Astrocyte (in vitro differentiated cells and primary cell): Measurements from ENCODE around the gene KCTD18. TPM values are rescaled to one million over a fixed set of nuclear protein-coding genes. Genes with fewer than 3 reads are reported as not detected.

Source experiments
- DNase-seq: peaks from one replicate; pipeline ENCODE4 v3.0.0-alpha.2; 2010; ENCODE audit warnings: low read depth
- FAIRE-seq: peaks from 2 replicates; lab custom pipeline; 2011; peaks lifted over from hg19 to GRCh38; lab: Jason Lieb, UNC
- H2AFZ ChIP-seq: 2 replicates; pipeline ENCODE4 v1.6.0; 2012; ENCODE audit warnings: low read depth, low read length, inconsistent platforms
- H3K27ac ChIP-seq: 2 replicates; pipeline ENCODE4 v1.5.1; 2011; ENCODE audit warnings: low read depth, low read length, inconsistent platforms
- H3K27me3 ChIP-seq: 2 replicates; pipeline ENCODE4 v1.6.0; 2011; ENCODE audit warnings: low read length, inconsistent platforms; ENCODE audit not compliant: insufficient read depth
- H3K36me3 ChIP-seq: 2 replicates; pipeline ENCODE4 v1.5.1; 2011; ENCODE audit warnings: low read length, inconsistent platforms; ENCODE audit not compliant: insufficient read depth
- H3K4me1 ChIP-seq: 2 replicates; pipeline ENCODE4 v1.5.1; 2011; ENCODE audit warnings: low read length, inconsistent platforms; ENCODE audit not compliant: insufficient read depth
- H3K4me2 ChIP-seq: 2 replicates; pipeline ENCODE4 v1.6.0; 2012; ENCODE audit warnings: low read length, inconsistent platforms
- H3K4me3 ChIP-seq: 2 replicates; pipeline ENCODE4 v1.5.1; 2011; ENCODE audit warnings: low read depth, mild to moderate bottlenecking, low read length, inconsistent platforms; ENCODE audit not compliant: insufficient read depth
- H3K79me2 ChIP-seq: 2 replicates; pipeline ENCODE4 v1.6.0; 2012; ENCODE audit warnings: mild to moderate bottlenecking, low read length, inconsistent platforms; ENCODE audit not compliant: insufficient read depth
- H3K9ac ChIP-seq: 2 replicates; pipeline ENCODE4 v1.6.0; 2012; ENCODE audit warnings: mild to moderate bottlenecking, low read length, inconsistent platforms
- H3K9me3 ChIP-seq: 2 replicates; pipeline ENCODE4 v1.5.1; 2012; ENCODE audit warnings: low read depth, mild to moderate bottlenecking, low read length, inconsistent platforms; ENCODE audit not compliant: insufficient read depth
- H4K20me1 ChIP-seq: 2 replicates; pipeline ENCODE4 v1.6.0; 2012; ENCODE audit warnings: low read length, inconsistent platforms; ENCODE audit not compliant: insufficient read depth
- H3K27ac Mint-ChIP-seq: one replicate; pipeline ENCODE4 v1.8.0; 2021; ENCODE audit warnings: mild to moderate bottlenecking, mixed read lengths; ENCODE audit not compliant: unreplicated experiment
- H3K27me3 Mint-ChIP-seq: one replicate; pipeline ENCODE4 v1.8.0; 2021; ENCODE audit warnings: low read depth, mixed read lengths; ENCODE audit not compliant: unreplicated experiment
- H3K36me3 Mint-ChIP-seq: one replicate; pipeline ENCODE4 v1.8.0; 2021; ENCODE audit warnings: low read depth, mixed read lengths; ENCODE audit not compliant: unreplicated experiment
- H3K4me1 Mint-ChIP-seq: one replicate; pipeline ENCODE4 v1.8.0; 2021; ENCODE audit warnings: low read depth, mixed read lengths; ENCODE audit not compliant: unreplicated experiment
- H3K4me3 Mint-ChIP-seq: one replicate; pipeline ENCODE4 v1.8.0; 2021; ENCODE audit warnings: mild to moderate bottlenecking, moderate library complexity, mixed read lengths; ENCODE audit not compliant: unreplicated experiment
- H3K9me3 Mint-ChIP-seq: one replicate; pipeline ENCODE4 v1.8.0; 2021; ENCODE audit warnings: mild to moderate bottlenecking, mixed read lengths; ENCODE audit not compliant: unreplicated experiment
- CTCF ChIP-seq: IDR thresholded peaks from 2 replicates; pipeline ENCODE4 v1.5.1; 2011; ENCODE audit warnings: low read depth, mild to moderate bottlenecking, inconsistent platforms, low read length, moderate library complexity; ENCODE audit not compliant: insufficient read depth
- EZH2 ChIP-seq: IDR thresholded peaks from 2 replicates; pipeline ENCODE4 v1.6.1; 2012; ENCODE audit warnings: mild to moderate bottlenecking, low read length, inconsistent platforms; ENCODE audit not compliant: insufficient read depth
- total RNA-seq: library from RNA; stranded (reverse); gene quantifications from 2 replicates; pipeline ENCODE4 v1.2.1, GENCODE V29; 2021

KCTD18 gene
- total RNA-seq, 1 donor from 2014 or later, result 8.2 TPM

- Mint-ChIP-seq H3K36me3 (peaks cover 18% of the 10 kb centered on the region), H3K9me3 (no peaks in the 10 kb centered on the region), H3K4me3 (no peak overlapping the region), H3K27ac (no peak overlapping the region), H3K4me1 (peaks cover 10% of the 10 kb centered on the region), H3K27me3 (no peaks in the 10 kb centered on the region)
- no peak overlapping the region for H2AFZ ChIP-seq
- no peak overlapping the region for H3K4me2 ChIP-seq
- H3K27ac ChIP-seq, result no peak overlapping the region
- no peaks in the 10 kb centered on the region for H3K9me3 ChIP-seq
- DNase-seq (no peak), FAIRE-seq (no peak)
- TF ChIP-seq CTCF (no peak), EZH2 (no peak)
- no peaks in the 10 kb centered on the region for H3K79me2 ChIP-seq
- H3K4me1 ChIP-seq, result peaks cover 16% of the 10 kb centered on the region
- no peaks in the 10 kb centered on the region for H4K20me1 ChIP-seq
- H3K4me3 ChIP-seq, result no peak overlapping the region
- no peak overlapping the region for H3K9ac ChIP-seq
- H3K36me3 ChIP-seq, result peaks cover 32% of the 10 kb centered on the region
- H3K27me3 ChIP-seq, result no peaks in the 10 kb centered on the region
These were observed 33.0 kb downstream of the KCTD18 start for GRCh38 chr2:200476836-200477235.

DNA sequence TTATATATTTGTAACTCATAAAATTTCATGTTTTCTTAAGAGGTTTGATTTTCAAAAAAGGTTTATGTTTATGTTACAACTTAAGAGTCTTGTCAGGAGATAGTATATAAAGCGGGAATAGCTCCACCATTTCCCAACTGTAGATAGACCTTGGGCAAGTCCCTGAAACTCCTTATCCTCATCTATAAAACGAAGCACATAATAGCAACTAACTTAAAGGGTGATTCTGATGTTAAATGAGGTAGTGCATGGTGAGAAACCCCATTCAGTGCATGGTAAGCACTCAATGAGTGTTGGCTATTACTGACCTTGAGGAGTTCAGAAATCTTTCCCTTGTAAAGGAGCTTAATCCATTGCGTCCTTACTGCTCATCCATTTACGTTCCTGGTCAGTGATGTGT, 34.1 kb downstream of the KCTD18 start:
- Mint-ChIP-seq H3K36me3 (peaks cover 23% of the 10 kb centered on the region), H3K27me3 (no peaks in the 10 kb centered on the region), H3K4me3 (no peak overlapping the region), H3K4me1 (peaks cover 10% of the 10 kb centered on the region), H3K27ac (no peak overlapping the region), H3K9me3 (no peaks in the 10 kb centered on the region)
- Histone ChIP-seq H3K4me1 (peaks cover 16% of the 10 kb centered on the region), H3K9ac (no peak overlapping the region), H4K20me1 (no peaks in the 10 kb centered on the region), H3K27ac (no peak overlapping the region), H2AFZ (no peak overlapping the region), H3K4me3 (no peak overlapping the region), H3K9me3 (no peaks in the 10 kb centered on the region), H3K36me3 (peaks cover 36% of the 10 kb centered on the region), H3K27me3 (no peaks in the 10 kb centered on the region), H3K79me2 (no peaks in the 10 kb centered on the region), H3K4me2 (no peak overlapping the region)
- DNase-seq (no peak), FAIRE-seq (no peak)
- TF ChIP-seq CTCF (no peak), EZH2 (no peak)

GRCh38 chr2:200472853-200473464, 36.9 kb downstream of the KCTD18 start:
- Mint-ChIP-seq H3K4me3 (no peak overlapping the region), H3K9me3 (no peaks in the 10 kb centered on the region), H3K27ac (no peak overlapping the region), H3K4me1 (peaks cover 16% of the 10 kb centered on the region), H3K36me3 (peaks cover 36% of the 10 kb centered on the region), H3K27me3 (no peaks in the 10 kb centered on the region)
- Histone ChIP-seq H3K79me2 (no peaks in the 10 kb centered on the region), H3K9ac (no peak overlapping the region), H3K4me2 (no peak overlapping the region), H3K4me1 (peaks cover 7% of the 10 kb centered on the region), H3K4me3 (no peak overlapping the region), H3K27ac (no peak overlapping the region), H3K9me3 (no peaks in the 10 kb centered on the region), H3K27me3 (no peaks in the 10 kb centered on the region), H3K36me3 (peaks cover 39% of the 10 kb centered on the region), H2AFZ (no peak overlapping the region), H4K20me1 (no peaks in the 10 kb centered on the region)
- TF ChIP-seq CTCF, result no peak
- TF ChIP-seq EZH2, result no peak
- no peak for DNase-seq
- FAIRE-seq, result no peak
